ENCODE measurements around the gene ABHD12B.

Gene ABHD12B

DNA sequence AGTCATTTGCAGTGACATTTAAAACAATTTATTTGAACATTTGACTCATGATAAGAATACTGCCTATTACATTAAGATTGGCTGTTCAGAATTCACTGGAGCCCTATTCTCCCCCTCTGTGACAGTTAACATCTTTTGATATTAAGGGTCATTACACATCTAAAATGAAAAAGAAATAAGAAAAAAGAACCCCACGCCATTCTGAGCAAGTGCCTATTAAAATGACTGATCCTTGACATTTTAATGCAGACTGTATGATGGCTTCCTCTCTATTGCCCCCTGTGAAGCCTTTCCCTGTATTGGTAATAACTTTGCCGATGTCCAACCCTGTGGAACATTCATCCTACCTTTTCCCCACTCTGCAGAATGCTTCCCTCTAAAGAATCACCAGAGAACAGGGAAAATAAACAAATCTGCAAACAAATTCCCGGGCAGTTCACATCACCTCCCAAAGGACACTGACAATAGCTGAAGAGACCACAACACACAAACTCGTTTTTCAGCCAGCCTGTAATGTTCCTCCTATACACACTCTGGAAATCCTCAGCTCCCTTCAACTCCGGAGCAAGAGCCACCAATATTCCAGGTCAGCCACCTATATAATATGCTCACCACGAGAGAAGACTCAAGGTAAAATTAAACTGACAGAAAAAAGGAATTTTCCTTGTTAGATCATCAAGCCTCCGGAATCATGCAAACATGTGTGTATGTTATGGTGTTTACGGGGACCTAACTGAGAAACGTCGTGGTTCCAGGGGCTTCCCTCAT, 42.9 kb upstream of the ABHD12B start:
- peaks cover 3% of the 10 kb centered on the region; the same call in 1 of the 2 replicates for H3K36me3 ChIP-seq (ENCODE audit: insufficient read depth, low read length)
- no peak for DNase-seq (ENCODE audit: low read depth, low spot score)
- TF ChIP-seq POLR2AphosphoS5 (IDR thresholded peaks at IDR 0.05; ENCODE audit: borderline replicate concordance, low read depth, low read length) = no peak
- TF ChIP-seq EZH2 (IDR thresholded peaks at IDR 0.05) = no peak
- TF ChIP-seq FOXP2 (optimal IDR thresholded peaks at IDR 0.05; ENCODE audit: control extremely low read depth, extremely low read length, insufficient read depth) = no peak
- H3K9ac ChIP-seq (ENCODE audit: insufficient read length) = no peak overlapping the region
- no peaks in the 10 kb centered on the region for H3K9me3 ChIP-seq (ENCODE audit: low read depth, low read length)
- peak overlapping the region; percentile 95 for H3K4me3 ChIP-seq
- no peak overlapping the region for H3K27ac ChIP-seq

DNA sequence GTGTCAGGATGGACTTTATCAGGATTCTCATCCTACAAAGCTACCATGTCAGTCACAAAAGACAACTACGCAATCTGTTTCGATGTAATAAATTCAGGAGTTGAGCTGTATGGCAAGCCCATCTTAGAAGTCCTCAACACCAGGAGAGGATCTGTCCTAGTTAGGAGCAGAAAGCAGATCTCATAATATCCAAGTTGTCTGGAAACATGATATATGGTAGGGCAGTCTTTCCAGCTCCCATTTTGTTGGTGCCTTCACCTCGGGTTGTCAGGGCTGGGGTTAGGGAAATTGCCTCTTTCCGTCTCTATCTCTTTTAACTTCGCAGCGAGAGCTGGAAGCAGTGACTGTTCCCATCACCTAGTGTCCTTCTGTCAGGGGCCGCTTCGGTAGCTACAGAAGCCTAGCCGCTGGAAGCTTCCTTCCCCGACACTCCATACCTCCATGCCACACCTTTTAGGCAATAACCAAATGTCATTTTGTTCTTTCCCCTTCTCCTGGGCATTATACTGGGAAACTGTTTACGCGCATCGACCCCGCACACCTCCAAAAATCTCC, 42.3 kb upstream of the ABHD12B start:
- Histone ChIP-seq H3K4me3 (peak overlapping the region; percentile 95), H3K27ac (no peak overlapping the region), H3K9me3 (ENCODE audit: low read depth, low read length) (no peaks in the 10 kb centered on the region), H3K9ac (ENCODE audit: insufficient read length) (peak overlapping the region; percentile 71), H3K36me3 (ENCODE audit: insufficient read depth, low read length) (peaks cover 3% of the 10 kb centered on the region; the same call in 1 of the 2 replicates)
- no peak for DNase-seq (ENCODE audit: low read depth, low spot score)
- TF ChIP-seq EZH2 (IDR thresholded peaks at IDR 0.05) (no peak), POLR2AphosphoS5 (IDR thresholded peaks at IDR 0.05; ENCODE audit: borderline replicate concordance, low read depth, low read length) (no peak), FOXP2 (optimal IDR thresholded peaks at IDR 0.05; ENCODE audit: control extremely low read depth, extremely low read length, insufficient read depth) (no peak)

DNA sequence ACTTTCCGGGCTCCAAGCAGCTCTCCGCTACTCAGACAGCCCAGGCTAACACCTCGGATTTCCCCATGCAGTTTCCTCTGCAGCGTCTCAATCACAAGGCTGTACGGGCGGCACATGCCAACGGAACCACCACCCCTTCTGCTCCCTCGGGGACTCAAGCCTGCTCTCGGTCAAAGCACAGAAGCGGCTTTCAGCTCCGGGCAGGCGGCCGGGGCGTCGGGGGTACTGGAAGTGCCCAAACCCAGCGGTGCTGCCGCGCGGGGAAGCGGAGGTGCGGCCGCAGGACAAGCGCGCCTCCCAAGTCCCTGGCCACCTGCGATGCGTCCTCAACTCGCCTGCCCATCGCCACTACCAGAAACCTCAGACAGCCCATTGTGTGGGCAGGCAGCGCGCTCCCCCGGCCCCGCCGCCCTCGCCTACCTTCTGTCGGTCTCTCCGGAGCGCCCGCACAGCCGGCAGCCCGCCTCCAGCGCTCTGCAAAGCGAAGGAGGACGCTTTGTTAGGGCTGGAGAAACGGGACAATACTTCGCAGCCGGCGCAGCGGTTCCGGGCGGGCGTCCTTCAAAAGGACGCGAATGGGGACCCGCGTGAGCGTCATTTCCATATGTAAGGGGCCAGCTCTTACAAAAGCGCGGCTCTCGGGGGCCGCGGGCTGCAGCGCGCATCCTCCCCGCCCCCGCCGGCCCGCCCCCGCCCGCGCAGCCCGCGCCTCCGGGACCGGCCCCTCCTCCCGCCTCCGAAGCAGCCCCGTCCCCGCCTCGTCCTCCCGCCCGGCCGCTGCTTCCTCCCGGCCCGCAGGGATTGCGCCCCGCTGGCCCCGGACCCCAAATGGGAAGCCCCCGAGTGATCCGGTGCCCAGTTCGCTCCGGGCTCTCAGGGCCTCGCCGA, 41.6 kb upstream of the ABHD12B start:
- Histone ChIP-seq H3K27ac (no peak overlapping the region), H3K9me3 (ENCODE audit: low read depth, low read length) (no peaks in the 10 kb centered on the region), H3K4me3 (peak overlapping the region; percentile 95), H3K9ac (ENCODE audit: insufficient read length) (peak overlapping the region; percentile 71), H3K36me3 (ENCODE audit: insufficient read depth, low read length) (peaks cover 3% of the 10 kb centered on the region; the same call in 1 of the 2 replicates)
- no peak for DNase-seq (ENCODE audit: low read depth, low spot score)
- TF ChIP-seq POLR2AphosphoS5 (IDR thresholded peaks at IDR 0.05; ENCODE audit: borderline replicate concordance, low read depth, low read length) (no peak), FOXP2 (optimal IDR thresholded peaks at IDR 0.05; ENCODE audit: control extremely low read depth, extremely low read length, insufficient read depth) (no peak)

DNA sequence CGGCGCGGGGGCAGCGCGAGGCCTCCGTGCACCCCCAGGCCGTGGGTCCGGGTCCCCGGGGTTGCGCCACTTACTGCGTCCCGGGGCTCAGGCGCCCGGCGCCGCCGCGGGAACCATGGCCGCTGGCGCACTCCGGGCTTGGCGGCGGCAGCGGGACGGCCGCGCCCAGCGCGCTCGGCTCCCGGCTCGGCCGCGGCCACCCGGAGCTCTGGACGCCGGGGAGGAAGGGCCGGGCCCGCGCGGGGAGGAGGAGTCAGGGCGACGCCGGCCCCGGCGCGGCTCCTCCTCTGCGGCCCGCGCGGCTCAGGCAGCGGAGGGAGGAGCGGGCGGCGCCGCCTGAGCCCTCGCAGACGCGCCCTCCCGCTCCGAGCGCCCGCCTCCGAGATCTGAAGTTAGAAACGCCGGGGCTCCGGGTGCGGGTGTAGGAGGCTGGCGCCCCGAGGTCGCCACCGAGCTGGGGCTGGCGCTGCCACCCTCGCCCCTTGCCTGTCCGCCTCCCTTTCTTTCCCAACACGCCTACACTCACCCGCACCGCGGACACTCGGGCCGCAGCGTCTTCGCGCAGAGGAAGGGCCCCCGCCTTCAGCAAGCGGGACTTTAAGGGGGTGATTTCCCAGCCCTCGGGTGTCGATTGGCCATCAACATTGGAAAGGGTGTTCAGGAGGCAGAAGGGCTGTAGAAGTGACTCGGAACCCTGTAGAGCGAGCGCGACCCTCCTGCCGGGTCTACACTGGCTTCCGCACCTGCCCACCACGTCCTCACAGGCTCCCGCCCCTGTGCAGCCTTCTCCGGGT, 40.7 kb upstream of the ABHD12B start, which contains the start of gene NIN:
TSS of gene NIN (minus strand) at position 231 of the 794 bp plus-strand sequence. CDS start 9,106 bp downstream, outside the sequence.
- peak within 1 kb of the TSS; percentile 95 for H3K4me3 ChIP-seq
- H3K27ac ChIP-seq = no peak within 1 kb of the TSS
- no peak for TF ChIP-seq FOXP2 (optimal IDR thresholded peaks at IDR 0.05; ENCODE audit: control extremely low read depth, extremely low read length, insufficient read depth)
- no peak; the same call in 1 of the 2 replicates for TF ChIP-seq POLR2AphosphoS5 (IDR thresholded peaks at IDR 0.05; ENCODE audit: borderline replicate concordance, low read depth, low read length)
- TF ChIP-seq EZH2 (IDR thresholded peaks at IDR 0.05) = no peak
- DNase-seq (ENCODE audit: low read depth, low spot score) = no peak
- peaks cover 3% of the 10 kb centered on the region; the same call in 1 of the 2 replicates for H3K36me3 ChIP-seq (ENCODE audit: insufficient read depth, low read length)
- no peaks in the 10 kb centered on the region for H3K9me3 ChIP-seq (ENCODE audit: low read depth, low read length)
- peak within 1 kb of the TSS; percentile 72 for H3K9ac ChIP-seq (ENCODE audit: insufficient read length)

DNA sequence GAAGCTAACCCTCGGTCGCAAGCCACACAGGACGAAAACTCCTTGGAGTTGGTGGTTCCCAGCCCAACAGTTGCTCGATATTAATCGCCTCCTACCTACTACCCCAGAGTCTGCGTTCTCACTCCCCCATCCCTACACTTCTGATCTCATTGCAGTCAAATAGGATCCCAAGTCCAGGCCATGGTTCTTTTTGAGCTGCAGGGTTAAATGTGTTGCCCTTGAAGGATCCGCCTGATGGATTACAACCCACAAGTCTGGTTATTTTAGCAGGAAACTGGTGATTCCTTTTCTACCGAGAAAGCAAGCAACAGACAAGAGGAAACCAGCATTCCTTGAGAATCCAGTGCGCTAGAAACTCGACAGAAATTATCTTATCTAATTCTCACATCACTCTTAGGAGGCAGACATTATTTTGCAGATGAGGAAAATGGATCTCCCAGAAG, 40.1 kb upstream of the ABHD12B start:
- H3K9ac ChIP-seq (ENCODE audit: insufficient read length) = peak overlapping the region; percentile 72
- no peaks in the 10 kb centered on the region for H3K9me3 ChIP-seq (ENCODE audit: low read depth, low read length)
- TF ChIP-seq FOXP2 (optimal IDR thresholded peaks at IDR 0.05; ENCODE audit: control extremely low read depth, extremely low read length, insufficient read depth) (no peak), EZH2 (IDR thresholded peaks at IDR 0.05) (no peak), POLR2AphosphoS5 (IDR thresholded peaks at IDR 0.05; ENCODE audit: borderline replicate concordance, low read depth, low read length) (no peak)
- H3K36me3 ChIP-seq (ENCODE audit: insufficient read depth, low read length) = peaks cover 3% of the 10 kb centered on the region; the same call in 1 of the 2 replicates
- H3K4me3 ChIP-seq = peak overlapping the region; percentile 95
- DNase-seq (ENCODE audit: low read depth, low spot score) = no peak
- H3K27ac ChIP-seq = no peak overlapping the region

DNA sequence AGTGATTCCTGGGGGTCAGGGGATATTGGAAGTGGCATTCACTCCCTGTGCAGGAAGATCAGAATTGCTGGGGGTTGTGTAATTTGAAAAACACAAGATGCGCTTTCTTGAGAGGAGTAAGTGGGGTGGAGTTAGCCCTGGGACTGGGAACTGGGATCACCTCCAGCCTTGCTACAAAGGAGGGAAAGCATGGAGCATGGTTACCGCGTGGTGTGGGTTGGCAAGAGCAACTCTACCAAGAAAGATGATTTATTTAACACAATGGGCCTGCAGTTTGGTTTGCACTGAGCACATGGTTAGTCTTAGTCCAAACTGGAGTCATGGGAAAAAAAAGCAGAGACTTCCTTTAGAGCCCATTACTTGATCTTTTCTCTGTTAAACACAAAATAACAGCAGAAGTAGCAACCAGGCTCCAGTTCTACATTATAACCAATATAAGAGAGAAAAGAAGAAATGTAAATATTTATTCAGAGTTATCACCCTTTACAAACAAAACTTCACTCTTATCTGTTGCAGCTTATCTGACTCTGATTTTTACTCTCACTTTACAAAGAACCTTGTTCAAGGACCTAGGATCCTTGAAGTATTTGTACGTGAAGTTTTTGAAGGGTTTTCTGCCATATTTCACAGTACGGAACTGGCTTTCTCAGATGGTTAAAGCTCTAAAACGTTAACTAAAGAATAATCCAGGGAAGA, 38.8 kb upstream of the ABHD12B start:
- Histone ChIP-seq H3K9me3 (ENCODE audit: low read depth, low read length) (no peaks in the 10 kb centered on the region), H3K9ac (ENCODE audit: insufficient read length) (no peak overlapping the region), H3K36me3 (ENCODE audit: insufficient read depth, low read length) (no peaks in the 10 kb centered on the region), H3K27ac (no peak overlapping the region), H3K4me3 (no peak overlapping the region)
- no peak for TF ChIP-seq EZH2 (IDR thresholded peaks at IDR 0.05)
- no peak for TF ChIP-seq FOXP2 (optimal IDR thresholded peaks at IDR 0.05; ENCODE audit: control extremely low read depth, extremely low read length, insufficient read depth)
- no peak for TF ChIP-seq POLR2AphosphoS5 (IDR thresholded peaks at IDR 0.05; ENCODE audit: borderline replicate concordance, low read depth, low read length)
- DNase-seq (ENCODE audit: low read depth, low spot score) = no peak

DNA sequence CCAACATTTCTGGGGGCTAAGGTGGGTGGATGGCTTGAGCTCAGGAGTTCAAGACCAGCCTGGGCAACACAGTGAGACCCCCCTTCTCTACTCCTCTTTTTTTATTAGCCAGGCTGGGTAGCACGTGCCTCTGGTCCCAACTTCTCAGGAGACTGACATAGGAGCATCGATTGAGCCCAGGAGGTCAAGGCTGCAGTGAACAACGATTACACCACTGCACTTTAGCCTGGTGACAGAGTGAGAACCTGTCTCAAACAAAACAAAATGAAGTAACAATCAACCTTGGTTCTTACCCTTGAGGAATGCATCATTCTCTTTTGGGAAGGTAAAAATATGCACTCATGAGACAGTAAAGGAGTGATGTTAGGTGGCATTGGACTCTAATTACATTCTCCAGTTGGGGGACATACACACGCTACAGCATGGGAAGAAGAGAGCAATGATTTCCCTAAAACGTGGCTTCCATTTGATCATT, 37.0 kb upstream of the ABHD12B start:
- H3K9ac ChIP-seq (ENCODE audit: insufficient read length) = no peak overlapping the region
- no peaks in the 10 kb centered on the region for H3K9me3 ChIP-seq (ENCODE audit: low read depth, low read length)
- DNase-seq (ENCODE audit: low read depth, low spot score) = no peak
- H3K27ac ChIP-seq = no peak overlapping the region
- H3K4me3 ChIP-seq = no peak overlapping the region
- no peak for TF ChIP-seq POLR2AphosphoS5 (IDR thresholded peaks at IDR 0.05; ENCODE audit: borderline replicate concordance, low read depth, low read length)
- no peak for TF ChIP-seq EZH2 (IDR thresholded peaks at IDR 0.05)
- TF ChIP-seq FOXP2 (optimal IDR thresholded peaks at IDR 0.05; ENCODE audit: control extremely low read depth, extremely low read length, insufficient read depth) = no peak
- H3K36me3 ChIP-seq (ENCODE audit: insufficient read depth, low read length) = no peaks in the 10 kb centered on the region

Measured in SK-N-MC (cell line).